ENCODE results near the gene SALL2.

Gene SALL2

DNA sequence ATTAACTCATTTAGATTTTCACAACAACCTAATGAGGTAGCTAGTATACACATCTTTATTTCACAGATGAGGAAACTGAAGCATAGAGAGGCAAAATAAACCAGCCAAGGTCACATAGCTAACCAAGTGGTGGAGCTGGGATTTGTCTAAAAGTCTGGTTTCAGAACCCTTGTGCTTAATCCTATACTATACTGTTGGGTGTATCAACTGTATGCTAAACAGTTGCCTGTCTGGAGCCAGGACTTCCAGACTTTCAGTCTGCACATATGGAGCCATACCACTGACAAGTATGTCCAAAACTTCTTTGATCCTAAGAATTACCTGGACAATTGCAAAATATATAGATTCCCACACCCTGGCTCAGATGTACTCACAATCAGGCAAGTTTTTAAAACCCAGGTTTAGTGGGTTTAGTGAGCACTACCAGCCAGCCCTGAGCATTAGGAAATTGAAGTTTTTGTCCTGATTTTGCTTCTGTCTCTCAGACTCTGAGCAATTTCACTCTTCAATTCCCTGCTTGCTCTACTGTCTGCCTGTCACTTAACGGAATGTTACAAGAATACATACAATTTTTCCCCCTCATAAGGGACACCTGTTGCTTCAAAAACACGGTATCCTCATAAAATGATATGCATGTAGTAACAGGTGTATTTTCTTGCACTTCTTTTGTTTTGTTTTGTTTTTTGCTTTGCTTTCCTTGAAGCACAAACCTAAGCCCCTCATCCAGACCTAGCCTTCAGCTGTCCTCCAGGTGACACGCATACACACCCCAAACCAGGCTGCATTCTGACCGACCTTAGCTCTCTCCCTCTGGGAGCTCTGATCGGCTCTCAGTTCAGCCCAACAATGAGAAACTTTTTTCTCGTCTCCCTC, 9.6 kb upstream of the SALL2 start:
- H3K4me3 ChIP-seq (ENCODE audit: low read depth in 1 of 2, low read length in 2 of 2): no peak overlapping the region
- no peaks in the 10 kb centered on the region for H3K79me2 ChIP-seq (ENCODE audit: insufficient read depth, low read length)
- no peaks in the 10 kb centered on the region for H3K36me3 ChIP-seq (ENCODE audit: insufficient read depth, low read length)
- H3K4me1 ChIP-seq (ENCODE audit: insufficient read depth, low read length): no peaks in the 10 kb centered on the region
- no peak overlapping the region for H3K4me2 ChIP-seq (ENCODE audit: insufficient read depth, low read length)
- H3K9ac ChIP-seq (ENCODE audit: low read depth, low read length): no peak overlapping the region
- DNase-seq (no peak), ATAC-seq (ENCODE audit: insufficient read depth, low read depth) (no peak)
- no peaks in the 10 kb centered on the region for H3K9me3 ChIP-seq (ENCODE audit: insufficient read depth, low read length, severe bottlenecking)
- no peak overlapping the region for H3K27ac ChIP-seq (ENCODE audit: low read length)
- H4K20me1 ChIP-seq (ENCODE audit: insufficient read depth, low read length): no peaks in the 10 kb centered on the region
- no peak overlapping the region for H2AFZ ChIP-seq (ENCODE audit: low read depth, low read length)
- H3K27me3 ChIP-seq (ENCODE audit: insufficient read depth, low read length, poor library complexity): peaks cover 22% of the 10 kb centered on the region
- TF ChIP-seq, protein P1, sequence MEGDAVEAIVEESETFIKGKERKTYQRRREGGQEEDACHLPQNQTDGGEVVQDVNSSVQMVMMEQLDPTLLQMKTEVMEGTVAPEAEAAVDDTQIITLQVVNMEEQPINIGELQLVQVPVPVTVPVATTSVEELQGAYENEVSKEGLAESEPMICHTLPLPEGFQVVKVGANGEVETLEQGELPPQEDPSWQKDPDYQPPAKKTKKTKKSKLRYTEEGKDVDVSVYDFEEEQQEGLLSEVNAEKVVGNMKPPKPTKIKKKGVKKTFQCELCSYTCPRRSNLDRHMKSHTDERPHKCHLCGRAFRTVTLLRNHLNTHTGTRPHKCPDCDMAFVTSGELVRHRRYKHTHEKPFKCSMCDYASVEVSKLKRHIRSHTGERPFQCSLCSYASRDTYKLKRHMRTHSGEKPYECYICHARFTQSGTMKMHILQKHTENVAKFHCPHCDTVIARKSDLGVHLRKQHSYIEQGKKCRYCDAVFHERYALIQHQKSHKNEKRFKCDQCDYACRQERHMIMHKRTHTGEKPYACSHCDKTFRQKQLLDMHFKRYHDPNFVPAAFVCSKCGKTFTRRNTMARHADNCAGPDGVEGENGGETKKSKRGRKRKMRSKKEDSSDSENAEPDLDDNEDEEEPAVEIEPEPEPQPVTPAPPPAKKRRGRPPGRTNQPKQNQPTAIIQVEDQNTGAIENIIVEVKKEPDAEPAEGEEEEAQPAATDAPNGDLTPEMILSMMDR (IDR thresholded peaks at IDR 0.05; ENCODE audit: borderline replicate concordance, extremely low read depth, low read length, poor library complexity, severe bottlenecking): no peak
- TF ChIP-seq EZH2 (IDR thresholded peaks at IDR 0.05; ENCODE audit: borderline replicate concordance, low read depth, low read length, severe bottlenecking): no peak

DNA sequence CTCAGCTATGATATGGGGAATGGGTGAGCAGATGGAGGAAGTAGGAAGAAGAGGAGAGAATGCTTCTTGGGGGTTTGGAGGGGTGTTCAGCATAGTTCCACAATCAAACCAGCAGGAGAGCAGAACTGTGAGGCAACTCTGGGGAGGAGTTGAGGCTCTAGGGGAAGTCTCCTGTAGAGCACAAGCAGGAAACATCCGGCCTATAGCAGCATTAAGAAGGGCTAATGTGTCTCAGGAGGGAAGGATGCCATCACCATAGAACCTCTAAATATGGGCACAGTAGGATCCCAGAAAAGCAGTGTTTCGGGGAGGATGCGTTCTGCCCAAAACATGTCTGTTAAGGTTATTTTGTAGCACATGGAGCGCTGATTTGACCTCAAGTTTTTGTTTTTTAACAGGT, 8.4 kb upstream of the SALL2 start:
- Histone ChIP-seq H3K27ac (ENCODE audit: low read length) (no peak overlapping the region), H3K4me2 (ENCODE audit: insufficient read depth, low read length) (no peak overlapping the region), H3K36me3 (ENCODE audit: insufficient read depth, low read length) (no peaks in the 10 kb centered on the region), H3K79me2 (ENCODE audit: insufficient read depth, low read length) (no peaks in the 10 kb centered on the region), H3K9me3 (ENCODE audit: insufficient read depth, low read length, severe bottlenecking) (no peaks in the 10 kb centered on the region), H3K27me3 (ENCODE audit: insufficient read depth, low read length, poor library complexity) (peaks cover 22% of the 10 kb centered on the region), H3K9ac (ENCODE audit: low read depth, low read length) (no peak overlapping the region), H2AFZ (ENCODE audit: low read depth, low read length) (no peak overlapping the region), H4K20me1 (ENCODE audit: insufficient read depth, low read length) (no peaks in the 10 kb centered on the region), H3K4me1 (ENCODE audit: insufficient read depth, low read length) (no peaks in the 10 kb centered on the region), H3K4me3 (ENCODE audit: low read depth in 1 of 2, low read length in 2 of 2) (no peak overlapping the region)
- DNase-seq (no peak), ATAC-seq (ENCODE audit: insufficient read depth, low read depth) (no peak)
- TF ChIP-seq, protein P1 (IDR thresholded peaks at IDR 0.05; ENCODE audit: borderline replicate concordance, extremely low read depth, low read length, poor library complexity, severe bottlenecking): no peak
- no peak for TF ChIP-seq EZH2 (IDR thresholded peaks at IDR 0.05; ENCODE audit: borderline replicate concordance, low read depth, low read length, severe bottlenecking)

DNA sequence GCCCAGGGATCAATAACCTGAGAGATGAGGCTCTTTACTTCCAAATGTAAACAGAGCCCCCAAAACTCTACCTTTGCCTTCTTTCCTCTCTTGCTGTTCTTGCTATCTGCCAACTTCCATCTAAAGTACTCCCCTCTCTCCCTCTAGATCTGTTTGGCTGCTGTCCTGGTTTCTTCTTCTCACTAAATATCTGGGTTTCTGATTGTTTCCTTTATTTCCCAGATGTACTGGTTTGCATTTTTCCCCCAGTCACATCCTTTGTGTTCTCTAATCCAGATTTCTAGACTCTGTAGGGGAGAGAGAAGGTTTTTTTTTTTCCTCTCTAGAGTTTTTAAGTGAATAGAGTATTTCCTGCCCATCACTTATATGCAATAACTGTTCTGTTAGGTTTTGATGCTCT, 7.1 kb upstream of the SALL2 start:
- TF ChIP-seq, protein P1 (IDR thresholded peaks at IDR 0.05; ENCODE audit: borderline replicate concordance, extremely low read depth, low read length, poor library complexity, severe bottlenecking): no peak
- TF ChIP-seq EZH2 (IDR thresholded peaks at IDR 0.05; ENCODE audit: borderline replicate concordance, low read depth, low read length, severe bottlenecking): no peak
- Histone ChIP-seq H3K36me3 (ENCODE audit: insufficient read depth, low read length) (no peaks in the 10 kb centered on the region), H3K9ac (ENCODE audit: low read depth, low read length) (no peak overlapping the region), H3K27me3 (ENCODE audit: insufficient read depth, low read length, poor library complexity) (peaks cover 22% of the 10 kb centered on the region), H3K4me2 (ENCODE audit: insufficient read depth, low read length) (no peak overlapping the region), H3K4me1 (ENCODE audit: insufficient read depth, low read length) (no peaks in the 10 kb centered on the region), H4K20me1 (ENCODE audit: insufficient read depth, low read length) (no peaks in the 10 kb centered on the region), H3K27ac (ENCODE audit: low read length) (no peak overlapping the region), H3K79me2 (ENCODE audit: insufficient read depth, low read length) (no peaks in the 10 kb centered on the region), H2AFZ (ENCODE audit: low read depth, low read length) (no peak overlapping the region), H3K4me3 (ENCODE audit: low read depth in 1 of 2, low read length in 2 of 2) (no peak overlapping the region), H3K9me3 (ENCODE audit: insufficient read depth, low read length, severe bottlenecking) (no peaks in the 10 kb centered on the region)
- ATAC-seq (ENCODE audit: insufficient read depth, low read depth): no peak
- no peak for DNase-seq
